GM10248 (cell line): ENCODE measurements around the gene TMEM165.
"Not testable (repeated sequence)": the region's sequence is repeated elsewhere in the genome, so short reads cannot be mapped to it uniquely, and the experiment has no call there.

Source experiments
- CTCF ChIA-PET: fragments of 300-600 bp; sonication (Branson Sonifier 250); formaldehyde crosslinking; extraction: SDS; loops from one replicate; lab custom pipeline; 2021; ENCODE audit warnings: antibody characterized with exemption; lab: Yijun Ruan, JAX
- POLR2A ChIA-PET: fragments of 350-650 bp; sonication (Branson Sonifier 250); formaldehyde crosslinking; extraction: SDS; loops from one replicate; lab custom pipeline; 2020; ENCODE audit warnings: antibody characterized with exemption; lab: Yijun Ruan, JAX
- DNase-seq: peaks from one replicate; pipeline ENCODE4 v3.0.0; 2012; ENCODE audit errors: extremely low spot score
- TF ChIP-seq, protein P1 (sequence below): IDR thresholded peaks from 2 replicates; pipeline ENCODE4 v1.5.1; 2012; ENCODE audit warnings: mild to moderate bottlenecking, low read depth; ENCODE audit errors: extremely low read depth, missing control alignments, control extremely low read depth

The TMEM165 gene

DNA sequence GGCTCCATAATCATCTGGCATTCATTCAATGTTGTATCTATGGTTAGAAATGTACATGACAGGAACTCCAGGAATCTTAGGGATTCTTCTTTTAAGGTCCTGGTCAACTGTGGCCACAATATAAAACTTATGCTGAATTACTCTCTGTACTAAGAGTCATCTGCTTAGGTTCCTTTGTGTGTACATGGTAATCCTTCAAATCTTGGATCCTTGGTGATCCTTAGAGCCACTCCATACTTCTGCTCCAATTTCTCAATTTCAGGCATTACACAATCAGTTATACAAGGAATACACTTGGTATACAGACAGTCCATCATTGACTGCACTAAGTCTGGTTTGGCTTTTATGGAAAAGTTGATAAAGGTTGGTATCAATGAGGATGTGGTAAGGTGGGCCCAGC is 43.9 kb upstream of the TMEM165 start:
- ChIA-PET CTCF (no interaction called here), POLR2A (interaction anchor here (0.6 kb wide), 2 partner anchors 47 to 327 kb away, joined by 3 to 4 read pairs; no protein-coding TSS in a partner anchor)
- TF ChIP-seq, protein P1, sequence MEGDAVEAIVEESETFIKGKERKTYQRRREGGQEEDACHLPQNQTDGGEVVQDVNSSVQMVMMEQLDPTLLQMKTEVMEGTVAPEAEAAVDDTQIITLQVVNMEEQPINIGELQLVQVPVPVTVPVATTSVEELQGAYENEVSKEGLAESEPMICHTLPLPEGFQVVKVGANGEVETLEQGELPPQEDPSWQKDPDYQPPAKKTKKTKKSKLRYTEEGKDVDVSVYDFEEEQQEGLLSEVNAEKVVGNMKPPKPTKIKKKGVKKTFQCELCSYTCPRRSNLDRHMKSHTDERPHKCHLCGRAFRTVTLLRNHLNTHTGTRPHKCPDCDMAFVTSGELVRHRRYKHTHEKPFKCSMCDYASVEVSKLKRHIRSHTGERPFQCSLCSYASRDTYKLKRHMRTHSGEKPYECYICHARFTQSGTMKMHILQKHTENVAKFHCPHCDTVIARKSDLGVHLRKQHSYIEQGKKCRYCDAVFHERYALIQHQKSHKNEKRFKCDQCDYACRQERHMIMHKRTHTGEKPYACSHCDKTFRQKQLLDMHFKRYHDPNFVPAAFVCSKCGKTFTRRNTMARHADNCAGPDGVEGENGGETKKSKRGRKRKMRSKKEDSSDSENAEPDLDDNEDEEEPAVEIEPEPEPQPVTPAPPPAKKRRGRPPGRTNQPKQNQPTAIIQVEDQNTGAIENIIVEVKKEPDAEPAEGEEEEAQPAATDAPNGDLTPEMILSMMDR, result no peak
- DNase-seq, result no peak

GRCh38 chr4:55352726-55353125 is 43.0 kb upstream of the TMEM165 start:
- POLR2A ChIA-PET, result no interaction called here
- TF ChIP-seq, protein P1, result no peak
- no peak for DNase-seq
- CTCF ChIA-PET, result interaction anchor here (0.7 kb wide), 1 partner anchor 14 kb away, joined by 3 read pairs; no protein-coding TSS in a partner anchor

- DNase-seq, POLR2A ChIA-PET: not testable (repeated sequence)
- CTCF ChIA-PET, result interaction anchor here (0.7 kb wide), 1 partner anchor 14 kb away, joined by 3 read pairs; no protein-coding TSS in a partner anchor
Observed at GRCh38 chr4:55353228-55353747, 42.5 kb upstream of the TMEM165 start.

DNA sequence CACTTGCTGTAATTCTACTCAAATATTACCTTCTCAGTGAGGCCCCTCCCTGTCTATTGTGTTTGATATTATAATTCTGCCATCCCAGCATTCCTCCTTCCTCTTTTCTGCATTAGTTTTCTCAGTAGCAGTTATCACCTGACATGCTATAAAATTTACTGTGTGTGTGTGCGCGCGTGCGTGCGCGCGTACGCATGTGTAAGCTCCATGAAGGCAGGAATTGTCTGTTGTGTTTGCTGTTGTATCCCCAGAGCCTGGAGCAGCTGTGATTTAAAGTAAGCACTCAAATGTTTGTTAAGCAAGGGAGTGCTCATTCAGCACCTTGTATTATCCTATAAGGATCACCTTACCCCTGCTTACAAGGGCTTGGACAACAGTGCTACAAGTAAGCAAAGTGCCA is 41.1 kb upstream of the TMEM165 start:
- DNase-seq, result no peak
- TF ChIP-seq, protein P1, result no peak
- CTCF ChIA-PET, result interaction anchor here (1.4 to 3.5 kb wide), 3 partner anchors 9 to 32 kb away, joined by 3 to 24 read pairs (median 12); partner anchors contain the start of gene SRD5A3
- POLR2A ChIA-PET, result no interaction called here

GRCh38 chr4:55355555-55355954 is 40.2 kb upstream of the TMEM165 start:
- ChIA-PET POLR2A (no interaction called here), CTCF (interaction anchor here (1.0 to 3.5 kb wide), 4 partner anchors 10 to 125 kb away, joined by 3 to 24 read pairs (median 8); partner anchors contain the start of gene SRD5A3)
- TF ChIP-seq, protein P1, result no peak
- DNase-seq, result no peak

- DNase-seq, result no peak
- ChIA-PET POLR2A (no interaction called here), CTCF (interaction anchor here (3.2 to 3.5 kb wide), 2 partner anchors 9 to 11 kb away, joined by 12 to 24 read pairs; partner anchors contain the start of gene SRD5A3)
- TF ChIP-seq, protein P1, result no peak
Observed at GRCh38 chr4:55356991-55357461, 38.7 kb upstream of the TMEM165 start.

GRCh38 chr4:55358246-55358645 is 37.5 kb upstream of the TMEM165 start:
- no peak for DNase-seq
- TF ChIP-seq, protein P1, result no peak
- CTCF ChIA-PET, result interaction anchor here (3.0 kb wide), 1 partner anchor 12 kb away, joined by 21 read pairs; the partner anchor contains the start of gene SRD5A3
- POLR2A ChIA-PET, result no interaction called here
